T-helper 9 cell (primary cell): ENCODE measurements around the gene CRP.
"Not testable (repeated sequence)": the region's sequence is repeated elsewhere in the genome, so short reads cannot be mapped to it uniquely, and the experiment has no call there.

ENCODE experiments used
- DNase-seq: peaks from one replicate; pipeline ENCODE4 v3.0.0-alpha.2; 2020
- total RNA-seq, 2 donors: gene quantifications; one replicate each; lab custom pipeline; 2026; lab: John Stamatoyannopoulos, UW

Gene CRP
- total RNA-seq, result 0 reads per million in 2 donors

GRCh38 chr1:159714529-159714928 is at the start of gene CRP:
Gene CRP, minus strand, starts transcription at chr1:159714589. Its CDS starts 104 bp downstream, at chr1:159714485.
- no peak for DNase-seq

- no peak for DNase-seq
Measured at GRCh38 chr1:159763686-159764085, 49.3 kb upstream of the CRP start.

- DNase-seq, result no peak
Measured at GRCh38 chr1:159756397-159756796, 42.0 kb upstream of the CRP start.

- DNase-seq, result no peak
Measured at GRCh38 chr1:159755451-159756007, 41.1 kb upstream of the CRP start.

- DNase-seq, result no peak
Measured at GRCh38 chr1:159753386-159753785, 39.0 kb upstream of the CRP start.

GRCh38 chr1:159752135-159752580 is 37.8 kb upstream of the CRP start:
- no peak for DNase-seq

- DNase-seq, result no peak
Measured at GRCh38 chr1:159751031-159751430, 36.6 kb upstream of the CRP start.

GRCh38 chr1:159750621-159751020 is 36.2 kb upstream of the CRP start:
- no peak for DNase-seq

GRCh38 chr1:159749630-159750029 is 35.2 kb upstream of the CRP start:
- DNase-seq, result no peak

- no peak for DNase-seq
Measured at GRCh38 chr1:159748370-159748769, 34.0 kb upstream of the CRP start.

- DNase-seq, result no peak
Measured at GRCh38 chr1:159746666-159747065, 32.3 kb upstream of the CRP start.

- no peak for DNase-seq
Measured at GRCh38 chr1:159743651-159744410, 29.4 kb upstream of the CRP start.

GRCh38 chr1:159737238-159737916 is 23.0 kb upstream of the CRP start:
- DNase-seq, result no peak

GRCh38 chr1:159723188-159723587 is 8.8 kb upstream of the CRP start:
- DNase-seq, result not testable (repeated sequence)

GRCh38 chr1:159719990-159720389 is 5.6 kb upstream of the CRP start:
- DNase-seq, result no peak

GRCh38 chr1:159715855-159716254 is 1.5 kb upstream of the CRP start:
- DNase-seq, result no peak

GRCh38 chr1:159712080-159712479 is 2.3 kb downstream of the CRP start:
- DNase-seq, result no peak

- no peak for DNase-seq
Measured at GRCh38 chr1:159707472-159708260, 6.7 kb downstream of the CRP start.

GRCh38 chr1:159705904-159706256 is 8.5 kb downstream of the CRP start:
- DNase-seq, result no peak

- no peak for DNase-seq
Measured at GRCh38 chr1:159705251-159705903, 9.0 kb downstream of the CRP start.

- no peak for DNase-seq
Measured at GRCh38 chr1:159704481-159704880, 9.9 kb downstream of the CRP start.

GRCh38 chr1:159700312-159700711 is 14.1 kb downstream of the CRP start:
- no peak for DNase-seq

GRCh38 chr1:159699653-159700052 is 14.7 kb downstream of the CRP start:
- no peak for DNase-seq
